Stimulated activated CD8-positive, alpha-beta memory T cell treated with anti-CD3 and anti-CD28 coated beads, Interleukin-2, amount 100 ng/mL, for 48 hours (primary cell): ENCODE data around the gene KIAA0408.

Experiments used
- DNase-seq, 2 donors: peaks; one replicate each; pipeline ENCODE4 v3.0.0-alpha.2; 2020; ENCODE audit warnings: low read depth in 2 of 2

KIAA0408 gene

GRCh38 chr6:127459231-127459641 is at the start of gene KIAA0408:
Gene KIAA0408 (minus strand): TSS chr6:127459389. CDS start chr6:127453981, 5,408 bp downstream.
- no peak for DNase-seq

- no peak for DNase-seq
Measured at GRCh38 chr6:127506894-127507293, 47.7 kb upstream of the KIAA0408 start.

DNA sequence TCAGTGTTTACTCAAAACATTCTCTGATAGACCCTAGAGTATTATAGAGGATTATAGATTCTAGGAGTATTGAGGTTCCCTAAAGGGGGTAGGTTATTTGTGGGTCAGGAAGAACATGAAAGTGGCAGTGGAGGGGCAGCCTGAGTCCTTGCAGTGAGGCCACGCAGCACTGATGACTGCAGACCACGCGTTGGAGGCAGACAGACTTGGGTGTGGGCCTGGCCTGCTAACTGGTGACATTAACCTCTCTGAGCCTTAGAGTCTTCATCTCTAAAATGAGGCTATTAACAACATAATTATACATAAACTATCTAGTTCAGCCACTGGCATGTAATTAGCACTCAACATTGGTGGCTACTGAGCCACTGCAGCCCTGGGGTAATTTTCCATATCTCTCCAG is 43.8 kb upstream of the KIAA0408 start:
- no peak for DNase-seq

GRCh38 chr6:127497410-127497809 is 38.2 kb upstream of the KIAA0408 start:
- DNase-seq = no peak

- DNase-seq = no peak
Measured at GRCh38 chr6:127496471-127496870, 37.3 kb upstream of the KIAA0408 start.

GRCh38 chr6:127494240-127494767 is 35.1 kb upstream of the KIAA0408 start:
- no peak for DNase-seq

- no peak for DNase-seq
Measured at GRCh38 chr6:127489248-127489647, 30.1 kb upstream of the KIAA0408 start.

GRCh38 chr6:127486934-127487333 is 27.7 kb upstream of the KIAA0408 start:
- DNase-seq = no peak

DNA sequence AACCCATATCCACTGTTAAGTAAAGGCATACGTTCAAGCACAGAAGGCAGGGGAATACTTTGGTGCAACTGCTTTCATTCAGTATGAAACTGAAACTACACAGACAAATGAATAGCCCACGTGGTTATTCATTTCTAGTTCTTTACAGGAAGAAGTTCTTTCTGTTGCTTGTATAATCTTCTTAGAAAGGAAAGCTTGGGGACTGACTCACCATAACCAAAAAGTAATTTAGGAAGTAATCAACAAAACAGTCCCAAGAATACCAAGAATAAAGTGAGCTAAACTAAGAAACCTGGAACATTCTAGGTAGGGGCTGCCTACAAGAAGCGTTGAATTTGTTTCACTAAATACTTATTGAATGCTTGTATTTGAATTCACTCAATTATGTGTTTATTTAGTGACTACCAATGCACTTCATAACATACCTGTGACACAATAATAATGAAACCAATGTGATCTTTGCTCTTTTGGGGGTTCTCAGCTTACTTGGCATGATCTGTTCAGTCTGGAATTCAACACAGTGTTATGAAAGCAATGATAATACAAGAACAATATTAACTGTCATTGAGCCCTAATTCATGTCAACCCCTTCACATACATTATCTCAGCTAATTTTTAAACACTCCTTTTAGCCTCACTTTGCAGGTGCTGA is 25.1 kb upstream of the KIAA0408 start:
- no peak for DNase-seq

DNA sequence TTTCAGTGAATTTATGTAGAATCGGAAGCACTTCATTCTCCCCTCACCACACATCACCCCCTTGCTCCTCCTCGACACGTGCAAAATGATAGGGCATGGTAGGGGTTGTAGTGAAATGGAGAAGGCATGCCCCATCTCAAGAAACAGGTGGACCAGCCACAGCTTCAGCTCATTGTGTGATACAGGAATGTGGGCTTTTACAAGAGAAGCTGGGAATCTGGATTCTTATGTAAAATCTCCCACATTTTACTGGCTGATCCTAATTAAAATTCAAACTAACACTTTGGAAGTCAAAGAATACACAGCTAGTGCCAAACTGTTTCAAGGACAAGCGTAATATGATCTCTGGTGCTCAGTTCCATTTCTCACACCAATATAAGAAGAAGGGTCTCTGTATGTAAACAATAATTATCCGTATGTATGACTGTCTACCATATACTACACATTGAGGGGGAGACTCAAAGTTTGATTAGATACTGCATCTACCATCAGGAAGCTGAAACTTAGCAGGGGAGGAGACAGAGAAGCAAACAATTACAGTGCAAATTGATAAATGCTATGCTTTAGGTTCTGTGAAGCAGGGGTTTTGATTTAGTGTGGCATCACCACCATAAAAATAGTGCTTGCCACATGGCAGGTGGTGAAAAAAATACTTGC is 24.3 kb upstream of the KIAA0408 start:
- no peak for DNase-seq

- no peak for DNase-seq
Measured at GRCh38 chr6:127482325-127482724, 23.1 kb upstream of the KIAA0408 start.

DNA sequence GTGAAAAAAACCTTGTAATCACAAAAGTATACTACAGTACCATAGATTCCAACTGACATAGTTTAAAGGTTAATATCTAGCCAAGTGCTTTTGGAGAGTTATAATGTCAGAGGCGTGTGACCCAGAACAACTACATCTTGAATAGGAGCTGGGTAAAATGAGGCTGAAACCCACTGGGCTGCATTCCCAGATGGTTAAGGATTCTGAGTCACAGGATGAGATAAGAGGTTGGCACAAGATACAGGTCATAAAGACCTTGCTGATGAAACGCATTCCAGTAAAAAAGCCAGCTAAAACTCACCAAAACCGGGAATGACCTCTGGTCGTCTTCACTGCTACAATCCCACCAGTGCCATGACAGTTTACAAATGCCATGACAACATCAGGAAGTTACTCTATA is 22.4 kb upstream of the KIAA0408 start:
- no peak for DNase-seq

GRCh38 chr6:127481111-127481510 is 21.9 kb upstream of the KIAA0408 start:
- no peak for DNase-seq

DNA sequence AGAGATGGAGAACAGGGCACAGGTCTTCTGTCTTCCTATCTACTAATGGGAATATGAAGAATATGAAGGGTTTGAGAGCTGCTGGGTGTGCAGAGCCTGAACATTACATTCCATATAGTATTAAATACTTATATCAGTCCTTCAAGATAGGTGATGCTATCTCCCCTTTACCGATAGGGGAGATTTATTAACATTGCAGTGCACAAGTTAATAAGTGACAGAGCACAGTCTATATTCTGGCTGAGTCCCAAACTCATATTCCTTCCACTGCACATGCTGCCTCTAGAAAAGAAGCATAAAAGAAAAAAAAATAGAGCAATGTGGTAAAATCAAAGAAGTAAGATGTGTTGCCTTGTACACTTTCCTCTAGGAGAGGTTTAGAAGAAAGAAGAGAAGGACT is 18.5 kb upstream of the KIAA0408 start:
- DNase-seq = no peak

GRCh38 chr6:127475823-127476176 is 16.6 kb upstream of the KIAA0408 start:
- DNase-seq = no peak

DNA sequence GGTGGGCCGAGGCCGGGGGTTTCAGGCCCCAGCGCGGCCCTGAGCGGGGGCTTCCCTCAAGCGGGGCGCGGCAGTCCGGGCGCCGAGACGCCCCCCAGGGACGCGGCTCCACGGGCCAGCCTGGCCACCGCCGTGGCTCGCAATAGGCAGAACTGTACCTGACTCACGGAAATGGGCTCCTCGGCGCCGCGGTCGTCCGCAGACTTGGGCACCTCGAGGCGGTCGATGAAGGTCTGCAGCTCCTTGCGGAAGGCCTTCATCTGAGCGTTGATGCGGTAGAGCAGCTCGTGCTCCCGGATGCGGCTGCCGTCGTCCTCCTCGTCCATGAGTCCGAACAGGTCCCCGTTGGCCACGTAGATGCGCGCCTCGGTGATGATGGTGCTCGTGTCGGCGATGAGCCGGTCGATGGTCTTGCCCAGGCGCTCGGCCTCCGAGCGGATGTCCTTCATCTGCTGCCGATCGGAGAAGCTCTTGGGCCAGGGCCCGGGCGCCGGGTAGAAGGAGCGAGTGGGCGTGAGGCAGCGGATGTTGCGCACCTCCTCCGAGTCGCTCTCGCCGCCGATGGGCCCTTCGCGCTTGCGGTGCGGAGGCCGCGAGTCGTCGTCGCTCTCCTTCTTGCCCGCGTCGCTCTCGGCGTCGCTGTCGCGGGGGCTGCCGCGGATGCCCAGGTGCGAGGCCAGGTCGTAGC is 16.1 kb upstream of the KIAA0408 start:
- DNase-seq = no peak

GRCh38 chr6:127471379-127472255 is 12.4 kb upstream of the KIAA0408 start:
- DNase-seq = no peak

DNA sequence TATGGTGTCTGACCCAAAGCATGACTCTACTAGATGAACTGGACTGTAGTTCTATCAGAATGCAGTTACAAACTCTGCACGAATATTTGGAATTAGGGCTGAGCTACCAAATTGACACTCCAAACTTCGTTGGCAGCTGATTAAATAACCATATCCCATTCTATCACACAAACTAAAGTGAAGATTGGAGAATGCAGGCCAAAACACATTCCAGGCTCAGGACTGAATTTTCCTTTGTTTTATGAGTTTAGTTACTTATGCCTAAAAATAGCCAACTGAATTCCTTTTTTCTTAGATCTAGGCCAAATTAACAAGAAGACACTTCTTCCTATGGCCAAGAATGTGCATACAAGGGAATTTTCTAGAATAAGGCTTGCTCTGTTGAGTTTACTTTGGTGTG is 9.7 kb upstream of the KIAA0408 start:
- no peak for DNase-seq

DNA sequence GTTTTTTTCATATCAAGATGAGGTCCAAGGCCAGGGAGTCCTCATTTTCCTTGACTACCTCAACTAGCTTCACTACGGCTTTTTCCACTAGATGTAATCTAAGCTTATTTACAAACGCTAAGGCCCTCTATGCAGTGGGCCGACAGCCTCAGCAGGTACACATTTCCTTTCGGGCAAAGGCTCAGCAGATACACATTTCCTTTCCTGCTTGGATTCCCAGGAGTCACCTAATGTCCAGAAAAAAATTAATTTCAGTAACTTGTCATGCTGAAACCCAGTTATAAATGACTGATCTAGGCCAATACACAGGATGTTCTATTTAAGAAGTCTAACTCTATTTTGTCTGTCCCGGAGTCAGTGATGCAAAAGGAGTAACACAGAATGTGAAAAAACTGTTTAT is 7.2 kb upstream of the KIAA0408 start:
- no peak for DNase-seq

- DNase-seq = peak; percentile 26 to 44
Measured at GRCh38 chr6:127464881-127465459, 5.8 kb upstream of the KIAA0408 start.

DNA sequence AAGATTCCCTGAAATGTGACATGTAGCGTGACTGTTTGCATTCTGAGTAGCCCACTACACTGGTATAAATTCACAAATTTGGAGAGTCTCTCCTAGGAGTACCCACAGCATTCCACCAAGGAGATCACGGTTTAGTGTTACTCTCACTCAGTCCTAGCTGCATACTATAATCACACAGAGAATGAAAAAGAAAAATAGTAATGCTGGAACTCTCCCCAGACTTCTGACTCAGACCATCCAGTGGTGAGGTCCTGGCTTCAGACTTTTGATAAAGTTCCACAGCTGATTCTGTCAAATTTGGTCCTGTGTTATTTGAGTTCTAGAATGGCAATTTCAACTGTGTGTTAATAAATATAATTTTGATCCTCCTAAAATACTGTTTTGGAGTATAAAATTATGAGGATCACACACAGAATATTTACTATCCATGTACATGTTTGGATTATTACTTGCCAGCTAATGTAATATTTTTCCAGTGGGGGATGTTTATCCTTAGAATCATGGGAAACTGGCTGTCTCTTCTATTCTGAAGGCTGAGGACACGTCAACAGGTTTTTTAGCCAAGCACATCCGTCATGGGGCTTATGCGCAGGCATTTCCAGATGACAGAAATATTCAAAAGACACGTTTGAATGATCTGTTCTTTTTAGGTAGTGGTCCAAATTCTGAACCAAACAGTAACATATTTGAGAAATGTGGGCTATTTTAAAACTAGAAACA is 5.1 kb upstream of the KIAA0408 start:
- no peak for DNase-seq
